ENCODE results near the gene KCNMA1.

The KCNMA1 gene

GRCh38 chr10:76864922-76865321 lies 772.7 kb downstream of the KCNMA1 start:
- no peak for DNase-seq

GRCh38 chr10:76858721-76859120 lies 778.9 kb downstream of the KCNMA1 start:
- no peak for DNase-seq

DNA sequence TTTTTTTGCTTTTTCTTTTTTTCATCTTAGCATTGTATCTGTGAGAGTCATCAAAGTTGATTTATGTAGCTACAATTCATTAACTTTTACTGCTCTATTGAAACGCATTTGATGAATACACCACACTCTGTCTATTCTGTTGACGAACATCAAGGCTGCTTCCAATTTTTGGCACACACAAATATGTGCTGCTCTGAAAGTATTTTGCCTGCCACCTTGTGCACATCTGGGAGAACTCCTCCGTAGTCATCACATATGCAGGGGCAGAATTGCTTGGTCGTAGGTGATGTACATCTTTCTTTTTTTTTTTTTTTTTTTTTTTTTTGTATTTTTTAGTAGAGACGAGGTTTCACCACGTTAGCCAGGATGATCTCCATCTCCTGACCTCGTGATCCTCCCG lies 796.8 kb downstream of the KCNMA1 start:
- DNase-seq, result no peak

DNA sequence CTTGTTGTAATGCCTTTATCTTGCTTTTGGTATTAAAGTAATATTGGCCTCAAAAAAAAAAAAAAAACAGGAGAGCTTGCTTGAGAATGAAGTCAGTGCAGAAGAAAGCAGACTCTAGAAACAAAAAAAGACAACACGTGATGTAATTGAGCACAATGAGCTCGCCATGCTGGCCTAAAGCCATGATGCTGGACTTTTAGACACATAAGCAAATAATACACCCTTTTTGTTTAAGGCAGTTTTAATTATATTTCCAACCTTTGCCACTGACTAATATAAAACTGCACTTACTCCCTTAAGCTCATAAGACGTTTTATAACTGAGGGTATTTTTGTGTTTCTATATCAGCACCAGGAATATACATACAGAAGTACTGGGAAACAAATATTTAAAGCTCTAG lies 798.3 kb downstream of the KCNMA1 start:
- DNase-seq, result no peak

DNA sequence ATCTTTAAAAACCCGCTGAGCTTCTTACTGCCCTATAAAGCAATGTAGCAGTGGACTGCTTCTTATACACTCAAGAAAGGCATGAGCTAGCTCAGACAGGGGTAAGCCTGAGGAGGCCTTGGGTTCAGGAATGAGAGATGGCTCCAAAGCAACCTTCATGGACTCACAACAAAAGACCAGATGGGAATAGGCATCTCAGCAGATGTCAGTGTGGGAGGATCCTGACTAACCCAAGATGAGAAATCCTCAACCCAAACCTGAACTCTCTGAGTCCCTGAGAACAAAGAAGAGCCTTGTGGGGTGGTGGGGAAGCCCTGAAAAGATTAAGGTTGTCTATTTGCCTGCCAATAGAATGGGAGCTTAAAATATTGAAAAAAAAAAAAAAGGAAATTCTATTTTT lies 807.4 kb downstream of the KCNMA1 start:
- no peak for DNase-seq

GRCh38 chr10:76829724-76830123 lies 807.9 kb downstream of the KCNMA1 start:
- DNase-seq, result no peak
